Mesodermal cell (in vitro differentiated cells): Measurements from ENCODE around the gene OLFM2.

ENCODE experiments used
- H3K27ac ChIP-seq: 2 replicates; pipeline ENCODE4 v1.7.0; 2013; ENCODE audit warnings: mild to moderate bottlenecking, low read depth, low read length, moderate library complexity; ENCODE audit not compliant: severe bottlenecking
- H3K36me3 ChIP-seq: 2 replicates; pipeline ENCODE4 v1.7.1; 2013; ENCODE audit warnings: mild to moderate bottlenecking, low read length, moderate library complexity; ENCODE audit not compliant: control insufficient read depth, insufficient read depth
- H3K4me1 ChIP-seq: one replicate; pipeline ENCODE4 v1.7.1; 2013; ENCODE audit warnings: mild to moderate bottlenecking, low read length; ENCODE audit not compliant: insufficient read depth, control insufficient read depth, poor library complexity, severe bottlenecking
- H3K4me3 ChIP-seq: 2 replicates; pipeline ENCODE4 v1.7.0; 2013; ENCODE audit warnings: low read length, control low read depth, mild to moderate bottlenecking; ENCODE audit not compliant: insufficient read depth, poor library complexity, severe bottlenecking; ENCODE audit errors: extremely low read depth
- H3K9me3 ChIP-seq: 2 replicates; pipeline ENCODE4 v1.7.1; 2013; ENCODE audit warnings: mild to moderate bottlenecking, low read length, moderate library complexity; ENCODE audit not compliant: control insufficient read depth
- WGBS, 2 experiments: methylation state at CpG; one replicate each; pipeline ENCODE4 v1.1.5; 2013; ENCODE audit warnings: missing lambda C conversion rate in 2 of 2; ENCODE audit not compliant: insufficient coverage in 2 of 2; 5-methylcytosine and 5-hydroxymethylcytosine counted together

Gene OLFM2

GRCh38 chr19:9860407-9860806 lies 75.9 kb downstream of the OLFM2 start:
- Histone ChIP-seq H3K9me3 (no peaks in the 10 kb centered on the region), H3K4me3 (no peak overlapping the region), H3K4me1 (no peaks in the 10 kb centered on the region), H3K36me3 (peaks cover 13% of the 10 kb centered on the region), H3K27ac (no peak overlapping the region)
- WGBS, 2 experiments: 90 to 94% methylated on average over 1 to 6 of the region's 8 CpGs

GRCh38 chr19:9858766-9859165 lies 77.5 kb downstream of the OLFM2 start:
- Histone ChIP-seq H3K9me3 (no peaks in the 10 kb centered on the region), H3K27ac (no peak overlapping the region), H3K4me1 (peaks cover 2% of the 10 kb centered on the region), H3K4me3 (no peak overlapping the region), H3K36me3 (peaks cover 23% of the 10 kb centered on the region)

- peaks cover 9% of the 10 kb centered on the region for H3K4me1 ChIP-seq
- H3K36me3 ChIP-seq: peaks cover 23% of the 10 kb centered on the region
- 92 to 98% methylated on average over 8 to 9 of the region's 10 CpGs for WGBS, 2 experiments
- H3K4me3 ChIP-seq: no peak overlapping the region
- no peaks in the 10 kb centered on the region for H3K9me3 ChIP-seq
- no peak overlapping the region for H3K27ac ChIP-seq
Measured at GRCh38 chr19:9857920-9858746, 78.2 kb downstream of the OLFM2 start.

GRCh38 chr19:9857076-9857721 lies 79.1 kb downstream of the OLFM2 start:
- Histone ChIP-seq H3K36me3 (peaks cover 23% of the 10 kb centered on the region), H3K4me1 (peaks cover 15% of the 10 kb centered on the region), H3K27ac (no peak overlapping the region), H3K4me3 (no peak overlapping the region), H3K9me3 (no peaks in the 10 kb centered on the region)
- WGBS, 2 experiments: 97 to 98% methylated on average over 13 of the region's 13 CpGs

GRCh38 chr19:9856609-9857008 lies 79.7 kb downstream of the OLFM2 start:
- Histone ChIP-seq H3K4me1 (peaks cover 15% of the 10 kb centered on the region), H3K9me3 (no peaks in the 10 kb centered on the region), H3K4me3 (no peak overlapping the region), H3K36me3 (peaks cover 25% of the 10 kb centered on the region), H3K27ac (no peak overlapping the region)
- WGBS, 2 experiments: 96% methylated on average over 9 of the region's 9 CpGs

- 98 to 99% methylated on average over 32 to 35 of the region's 38 CpGs for WGBS, 2 experiments
- Histone ChIP-seq H3K4me1 (peaks cover 24% of the 10 kb centered on the region), H3K4me3 (no peak overlapping the region), H3K36me3 (peaks cover 38% of the 10 kb centered on the region), H3K9me3 (no peaks in the 10 kb centered on the region), H3K27ac (no peak overlapping the region)
Measured at GRCh38 chr19:9854282-9854846, 82.0 kb downstream of the OLFM2 start.

- Histone ChIP-seq H3K4me1 (peaks cover 36% of the 10 kb centered on the region), H3K4me3 (no peak overlapping the region), H3K36me3 (peaks cover 37% of the 10 kb centered on the region), H3K9me3 (no peaks in the 10 kb centered on the region), H3K27ac (no peak overlapping the region)
- WGBS, 2 experiments: 90 to 93% methylated on average over 13 to 19 of the region's 19 CpGs
Measured at GRCh38 chr19:9850235-9850959, 85.9 kb downstream of the OLFM2 start.

- H3K36me3 ChIP-seq: peaks cover 37% of the 10 kb centered on the region
- H3K4me3 ChIP-seq: no peak overlapping the region
- 93 to 98% methylated on average over 3 to 4 of the region's 7 CpGs for WGBS, 2 experiments
- peaks cover 36% of the 10 kb centered on the region for H3K4me1 ChIP-seq
- no peak overlapping the region for H3K27ac ChIP-seq
- no peaks in the 10 kb centered on the region for H3K9me3 ChIP-seq
Measured at GRCh38 chr19:9849791-9850190, 86.5 kb downstream of the OLFM2 start.

- H3K27ac ChIP-seq: no peak overlapping the region
Measured at GRCh38 chr19:9848762-9849161, 87.6 kb downstream of the OLFM2 start.

GRCh38 chr19:9848060-9848459 lies 88.3 kb downstream of the OLFM2 start:
- Histone ChIP-seq H3K4me1 (peaks cover 27% of the 10 kb centered on the region), H3K36me3 (peaks cover 47% of the 10 kb centered on the region), H3K4me3 (no peak overlapping the region), H3K9me3 (no peaks in the 10 kb centered on the region), H3K27ac (no peak overlapping the region)
- 61 to 80% methylated on average over 4 of the region's 4 CpGs for WGBS, 2 experiments

More at GRCh38 chr19:9848762-9849161, 87.6 kb downstream of the OLFM2 start:
- no peak overlapping the region for H3K4me3 ChIP-seq
- H3K4me1 ChIP-seq: peaks cover 34% of the 10 kb centered on the region
- peaks cover 40% of the 10 kb centered on the region for H3K36me3 ChIP-seq
- H3K9me3 ChIP-seq: no peaks in the 10 kb centered on the region
- 93% methylated on average over 22 to 23 of the region's 23 CpGs for WGBS, 2 experiments
